CD4-positive, alpha-beta T cell (primary cell): ENCODE data around the gene PRKCB. TPM values are rescaled to one million over a fixed set of nuclear protein-coding genes. Genes with fewer than 3 reads are reported as not detected.

Experiments
- ATAC-seq: fragments of 200-7000 bp; cut with Tn5 transposase; one replicate; pipeline ENCODE4 v1.10.0; 2022; ENCODE audit warnings: mild to moderate bottlenecking; ENCODE audit not compliant: poor library complexity
- CTCF ChIA-PET: fragments of 350-600 bp; sonication (Branson Sonifier 250); formaldehyde crosslinking; loops from one replicate; lab custom pipeline; 2021; ENCODE audit warnings: antibody characterized with exemption, inconsistent platforms; lab: Charles Lee
- POLR2A ChIA-PET: fragments of 350-600 bp; sonication (Branson Sonifier 250); formaldehyde crosslinking; loops from one replicate; lab custom pipeline; 2021; ENCODE audit warnings: antibody characterized with exemption, inconsistent platforms; lab: Charles Lee
- DNase-seq, 14 experiments: peaks; one replicate each; pipeline ENCODE4 v3.0.0-alpha.2; 2013 to 2020; ENCODE audit warnings: mixed read lengths in 2 of 14
- H3K27ac ChIP-seq, 2 donors: one replicate each; pipeline versions ENCODE4 v1.5.1 to v1.7.0; 2013; ENCODE audit warnings: low read length in 2 of 2, low read depth in 1 of 2, mild to moderate bottlenecking in 1 of 2
- H3K27me3 ChIP-seq, 2 experiments: 1 replicate in 1 of 2; 2 replicates in 1 of 2; pipeline versions ENCODE4 v1.6.1 to v1.7.0; 2013; ENCODE audit warnings: low read length in 2 of 2, control low read depth in 1 of 2, mild to moderate bottlenecking in 1 of 2, moderate library complexity in 1 of 2; ENCODE audit not compliant: insufficient read depth in 2 of 2, control insufficient read depth in 1 of 2
- H3K36me3 ChIP-seq: one replicate; pipeline ENCODE4 v1.6.1; 2013; ENCODE audit warnings: low read length, control low read depth; ENCODE audit not compliant: insufficient read depth
- H3K4me1 ChIP-seq: one replicate; pipeline ENCODE4 v1.6.1; 2013; ENCODE audit warnings: low read length, control low read depth; ENCODE audit not compliant: insufficient read depth
- H3K4me3 ChIP-seq: one replicate; pipeline ENCODE4 v1.5.1; 2013; ENCODE audit warnings: mild to moderate bottlenecking, low read length, moderate library complexity
- H3K9me3 ChIP-seq, 2 experiments: 1 replicate in 1 of 2; 2 replicates in 1 of 2; pipeline versions ENCODE4 v1.6.1 to v1.7.0; 2013; ENCODE audit warnings: low read length in 2 of 2, mild to moderate bottlenecking in 2 of 2, control low read depth in 1 of 2, moderate library complexity in 1 of 2; ENCODE audit not compliant: control insufficient read depth in 1 of 2, insufficient read depth in 1 of 2
- H3K27ac Mint-ChIP-seq: one replicate; pipeline ENCODE4 v1.8.0; 2020; ENCODE audit warnings: mixed read lengths
- H3K27me3 Mint-ChIP-seq: one replicate; pipeline ENCODE4 v1.8.0; 2021; ENCODE audit warnings: mixed read lengths
- H3K36me3 Mint-ChIP-seq: one replicate; pipeline ENCODE4 v1.8.0; 2021; ENCODE audit warnings: low read depth, mixed read lengths
- H3K4me1 Mint-ChIP-seq: one replicate; pipeline ENCODE4 v1.8.0; 2021; ENCODE audit warnings: low read depth, mixed read lengths
- H3K4me3 Mint-ChIP-seq: one replicate; pipeline ENCODE4 v1.8.0; 2020; ENCODE audit warnings: mild to moderate bottlenecking, mixed read lengths
- H3K9me3 Mint-ChIP-seq: one replicate; pipeline ENCODE4 v1.8.0; 2020; ENCODE audit warnings: mixed read lengths
- intact Hi-C, 2 experiments: fragments of 100-400 bp; cut with DNase I in 1 of 2; cut with micrococcal nuclease in 1 of 2; formaldehyde crosslinking; loops; one replicate each; pipeline versions ENCODE4 v1.15.1 to v1.9.0; 2023 to 2025; cut with DNase I, micrococcal nuclease
- total RNA-seq, 174 experiments: library from RNA in 2 of 174; stranded (reverse) in 2 of 174; gene quantifications; one replicate each; pipeline ENCODE4 v1.2.3 and lab custom pipeline; 2021 to 2026
- TF ChIP-seq, protein P1 (sequence below): fragments of 200-600 bp; IDR thresholded peaks from one replicate; pipeline ENCODE4 v1.8.0; 2022; ENCODE audit warnings: antibody characterized with exemption, mild to moderate bottlenecking

The PRKCB gene
- total RNA-seq, 2 experiments from 2014 or later, result 64.7 TPM

GRCh38 chr16:24221219-24221618 is 385.4 kb downstream of the PRKCB start:
- Mint-ChIP-seq H3K27me3 (no peaks in the 10 kb centered on the region), H3K27ac (no peak overlapping the region), H3K36me3 (peaks cover 58% of the 10 kb centered on the region), H3K4me1 (no peaks in the 10 kb centered on the region), H3K4me3 (no peak overlapping the region), H3K9me3 (peaks cover 5% of the 10 kb centered on the region)
- Histone ChIP-seq H3K27ac (no peak overlapping the region), H3K4me3 (no peak overlapping the region), H3K27me3 (no peaks in the 10 kb centered on the region), H3K9me3 (peaks cover 0 to 8% of the 10 kb centered on the region in 2 experiments), H3K36me3 (peaks cover 10% of the 10 kb centered on the region), H3K4me1 (no peaks in the 10 kb centered on the region)
- DNase-seq (no peak), ATAC-seq (no peak)
- ChIA-PET POLR2A (no interaction called here), CTCF (no interaction called here)
- TF ChIP-seq, protein P1, sequence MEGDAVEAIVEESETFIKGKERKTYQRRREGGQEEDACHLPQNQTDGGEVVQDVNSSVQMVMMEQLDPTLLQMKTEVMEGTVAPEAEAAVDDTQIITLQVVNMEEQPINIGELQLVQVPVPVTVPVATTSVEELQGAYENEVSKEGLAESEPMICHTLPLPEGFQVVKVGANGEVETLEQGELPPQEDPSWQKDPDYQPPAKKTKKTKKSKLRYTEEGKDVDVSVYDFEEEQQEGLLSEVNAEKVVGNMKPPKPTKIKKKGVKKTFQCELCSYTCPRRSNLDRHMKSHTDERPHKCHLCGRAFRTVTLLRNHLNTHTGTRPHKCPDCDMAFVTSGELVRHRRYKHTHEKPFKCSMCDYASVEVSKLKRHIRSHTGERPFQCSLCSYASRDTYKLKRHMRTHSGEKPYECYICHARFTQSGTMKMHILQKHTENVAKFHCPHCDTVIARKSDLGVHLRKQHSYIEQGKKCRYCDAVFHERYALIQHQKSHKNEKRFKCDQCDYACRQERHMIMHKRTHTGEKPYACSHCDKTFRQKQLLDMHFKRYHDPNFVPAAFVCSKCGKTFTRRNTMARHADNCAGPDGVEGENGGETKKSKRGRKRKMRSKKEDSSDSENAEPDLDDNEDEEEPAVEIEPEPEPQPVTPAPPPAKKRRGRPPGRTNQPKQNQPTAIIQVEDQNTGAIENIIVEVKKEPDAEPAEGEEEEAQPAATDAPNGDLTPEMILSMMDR, result no peak
- intact Hi-C loops, result no loop called here

DNA sequence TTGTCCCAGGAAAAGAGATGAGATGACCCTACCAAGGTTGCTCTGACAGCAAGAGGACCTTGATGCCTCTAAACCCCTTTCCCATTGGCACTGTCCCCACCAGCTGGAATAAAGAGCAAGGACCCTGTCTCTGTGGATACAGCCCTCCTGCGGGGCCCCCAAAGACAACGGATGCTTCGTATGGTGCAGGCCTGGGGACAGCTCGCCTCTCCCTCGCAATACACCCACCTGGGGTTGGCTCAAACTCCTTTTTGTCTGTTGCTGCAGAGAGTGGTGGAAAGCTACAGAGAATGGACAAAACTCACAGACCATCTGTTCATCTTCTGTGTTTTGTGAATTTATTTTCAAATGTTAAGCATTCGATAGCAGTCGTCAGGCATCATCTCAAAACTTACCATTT is 392.7 kb downstream of the PRKCB start:
- no peaks in the 10 kb centered on the region for H3K9me3 Mint-ChIP-seq
- CTCF ChIA-PET, result no interaction called here

DNA sequence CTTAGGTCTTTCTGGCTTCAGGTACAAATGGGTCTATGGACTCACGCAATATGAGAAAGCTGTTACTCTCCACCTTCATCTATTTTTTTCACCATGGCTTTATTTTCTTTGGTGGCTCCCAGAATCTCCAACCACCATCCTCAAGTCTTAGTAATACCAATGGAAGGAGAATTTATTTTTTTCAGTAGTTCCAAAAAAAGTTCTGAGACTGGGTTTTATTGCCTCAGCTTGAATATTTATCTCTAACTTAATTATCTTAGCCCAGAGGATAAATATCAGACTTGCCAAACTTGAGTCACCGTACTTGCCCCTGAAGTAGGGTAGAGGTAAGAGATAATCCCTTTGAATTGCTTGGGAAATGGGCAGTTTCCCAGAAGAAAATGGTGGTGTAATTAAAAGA is 397.2 kb downstream of the PRKCB start:
- Histone ChIP-seq H3K9me3 (peaks cover 4 to 10% of the 10 kb centered on the region in 2 experiments), H3K27me3 (peaks cover 4 to 6% of the 10 kb centered on the region in 2 experiments), H3K4me3 (no peak overlapping the region), H3K4me1 (no peaks in the 10 kb centered on the region), H3K27ac (no peak overlapping the region), H3K36me3 (no peaks in the 10 kb centered on the region)
- Mint-ChIP-seq H3K4me1 (no peaks in the 10 kb centered on the region), H3K36me3 (no peaks in the 10 kb centered on the region), H3K27ac (no peak overlapping the region), H3K9me3 (no peaks in the 10 kb centered on the region), H3K4me3 (no peak overlapping the region), H3K27me3 (peaks cover 21% of the 10 kb centered on the region)
- DNase-seq, result no peak
- intact Hi-C loops, result no loop called here
- no peak for ATAC-seq
- CTCF ChIA-PET, result no interaction called here
- POLR2A ChIA-PET, result no interaction called here
- TF ChIP-seq, protein P1, result no peak

More for the DNA sequence above, 392.7 kb downstream of the PRKCB start:
- Histone ChIP-seq H3K27me3 (peaks cover 0 to 4% of the 10 kb centered on the region in 2 experiments), H3K27ac (no peak overlapping the region), H3K9me3 (peaks cover 0 to 8% of the 10 kb centered on the region in 2 experiments), H3K4me1 (no peaks in the 10 kb centered on the region), H3K36me3 (no peaks in the 10 kb centered on the region), H3K4me3 (no peak overlapping the region)
- H3K27ac Mint-ChIP-seq, result no peak overlapping the region
- ATAC-seq, result no peak
- no peak overlapping the region for H3K4me3 Mint-ChIP-seq
- POLR2A ChIA-PET, result no interaction called here
- H3K36me3 Mint-ChIP-seq, result no peaks in the 10 kb centered on the region
- peaks cover 17% of the 10 kb centered on the region for H3K27me3 Mint-ChIP-seq
- TF ChIP-seq, protein P1, result no peak
- no peaks in the 10 kb centered on the region for H3K4me1 Mint-ChIP-seq
- intact Hi-C loops, result no loop called here
- DNase-seq, result no peak
